Uterus (tissue), 4 donors: ENCODE results near the gene ACOX2. TPM values are rescaled to one million over a fixed set of nuclear protein-coding genes. Genes with fewer than 3 reads are reported as not detected.

Experiments used
- DNase-seq, 2 donors: peaks; one replicate each; pipeline ENCODE4 v3.0.0-alpha.2; 2019 to 2020
- H3K27ac ChIP-seq, 2 donors: fragments of 200-600 bp; sonication (generic); 1 replicate in 1 of 2; 2 replicates in 1 of 2; pipeline ENCODE4 v1.5.1; 2016 to 2018
- H3K27me3 ChIP-seq, 2 donors: fragments of 200-600 bp; sonication (generic); one replicate each; pipeline ENCODE4 v1.5.1; 2018 to 2019; ENCODE audit warnings: control low read depth in 1 of 2
- H3K36me3 ChIP-seq, 2 donors: fragments of 200-600 bp; sonication (generic); one replicate each; pipeline ENCODE4 v1.5.1; 2019; ENCODE audit warnings: control low read depth in 1 of 2
- H3K4me1 ChIP-seq, 2 donors: fragments of 200-600 bp; sonication (generic); one replicate each; pipeline ENCODE4 v1.5.1; 2018 to 2019; ENCODE audit warnings: control low read depth in 1 of 2
- H3K4me3 ChIP-seq, 2 donors: fragments of 200-600 bp; sonication (generic); 1 replicate in 1 of 2; 2 replicates in 1 of 2; pipeline ENCODE4 v1.5.1; 2018 to 2019; ENCODE audit warnings: mild to moderate bottlenecking in 1 of 2
- H3K9me3 ChIP-seq, 2 donors: fragments of 200-600 bp; sonication (generic); one replicate each; pipeline ENCODE4 v1.5.1; 2019; ENCODE audit warnings: control low read depth in 1 of 2
- CTCF ChIP-seq, 4 experiments: fragments of 200-600 bp in 2 of 4; fragments of 450-650 bp in 2 of 4; sonication (generic) in 2 of 4; IDR thresholded peaks; one replicate each; pipeline ENCODE4 v1.5.1; 2016 to 2019; ENCODE audit warnings: antibody characterized with exemption in 4 of 4, mild to moderate bottlenecking in 2 of 4, moderate library complexity in 1 of 4
- POLR2A ChIP-seq, 2 donors: fragments of 450-650 bp; IDR thresholded peaks; one replicate each; pipeline ENCODE4 v1.6.1; 2016; ENCODE audit warnings: antibody characterized with exemption in 2 of 2, mild to moderate bottlenecking in 1 of 2, moderate library complexity in 1 of 2
- intact Hi-C: fragments of 100-400 bp; cut with DNase I; formaldehyde crosslinking; loops from one replicate; pipeline ENCODE4 v1.15.1; 2023; ENCODE audit warnings: low total_unique reads
- total RNA-seq, 4 donors: library from RNA; depleted of rRNA in 3 of 4; stranded (reverse); fragments of >200 nt in 3 of 4; gene quantifications; one replicate each; pipeline versions ENCODE4 v1.1.0 to v1.2.4, GENCODE V29; 2014 to 2023
- donor health status: DM: yes; HTN: yes; CAD: no.

The ACOX2 gene
- total RNA-seq, 4 donors from 2014 or later, result 10.3 to 33.7 (median 23.6) TPM

- Histone ChIP-seq H3K27ac (no peak overlapping the region), H3K4me1 (no peaks in the 10 kb centered on the region), H3K4me3 (no peak overlapping the region), H3K36me3 (no peaks in the 10 kb centered on the region), H3K27me3 (no peaks in the 10 kb centered on the region), H3K9me3 (no peaks in the 10 kb centered on the region)
- no peak for DNase-seq
- intact Hi-C loops, result no loop called here
- no peak for TF ChIP-seq POLR2A (IDR thresholded peaks at IDR 0.05)
- no peak for TF ChIP-seq CTCF (IDR thresholded peaks at IDR 0.05)
Measured at GRCh38 chr3:58572013-58572633, 35.1 kb upstream of the ACOX2 start.

DNA sequence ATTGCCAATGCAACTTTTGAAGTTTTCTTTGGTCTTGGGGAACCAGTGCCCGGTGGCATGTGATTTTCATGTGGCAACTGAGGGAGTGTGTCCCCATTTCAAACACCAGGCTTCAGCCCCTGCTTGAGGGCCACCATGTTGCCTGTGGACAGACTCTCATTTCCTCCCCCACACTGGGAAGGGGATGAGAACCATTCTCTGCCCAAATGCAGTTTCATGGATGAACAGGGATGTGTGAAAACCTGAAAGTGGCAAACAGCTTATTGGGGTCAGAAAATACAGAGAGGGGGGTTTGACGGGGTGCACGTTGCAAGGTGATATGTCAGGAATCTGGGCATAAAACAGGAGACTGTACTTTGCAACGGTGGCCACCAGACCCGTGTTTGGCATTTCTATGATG, 33.9 kb upstream of the ACOX2 start:
- intact Hi-C loops, result no loop called here
- no peaks in the 10 kb centered on the region for H3K9me3 ChIP-seq
- no peak for DNase-seq
- H3K4me1 ChIP-seq, result no peaks in the 10 kb centered on the region
- no peaks in the 10 kb centered on the region for H3K36me3 ChIP-seq
- no peak overlapping the region for H3K27ac ChIP-seq
- H3K4me3 ChIP-seq, result no peak overlapping the region
- H3K27me3 ChIP-seq, result no peaks in the 10 kb centered on the region
- TF ChIP-seq CTCF (IDR thresholded peaks at IDR 0.05), result no peak
- no peak for TF ChIP-seq POLR2A (IDR thresholded peaks at IDR 0.05)

DNA sequence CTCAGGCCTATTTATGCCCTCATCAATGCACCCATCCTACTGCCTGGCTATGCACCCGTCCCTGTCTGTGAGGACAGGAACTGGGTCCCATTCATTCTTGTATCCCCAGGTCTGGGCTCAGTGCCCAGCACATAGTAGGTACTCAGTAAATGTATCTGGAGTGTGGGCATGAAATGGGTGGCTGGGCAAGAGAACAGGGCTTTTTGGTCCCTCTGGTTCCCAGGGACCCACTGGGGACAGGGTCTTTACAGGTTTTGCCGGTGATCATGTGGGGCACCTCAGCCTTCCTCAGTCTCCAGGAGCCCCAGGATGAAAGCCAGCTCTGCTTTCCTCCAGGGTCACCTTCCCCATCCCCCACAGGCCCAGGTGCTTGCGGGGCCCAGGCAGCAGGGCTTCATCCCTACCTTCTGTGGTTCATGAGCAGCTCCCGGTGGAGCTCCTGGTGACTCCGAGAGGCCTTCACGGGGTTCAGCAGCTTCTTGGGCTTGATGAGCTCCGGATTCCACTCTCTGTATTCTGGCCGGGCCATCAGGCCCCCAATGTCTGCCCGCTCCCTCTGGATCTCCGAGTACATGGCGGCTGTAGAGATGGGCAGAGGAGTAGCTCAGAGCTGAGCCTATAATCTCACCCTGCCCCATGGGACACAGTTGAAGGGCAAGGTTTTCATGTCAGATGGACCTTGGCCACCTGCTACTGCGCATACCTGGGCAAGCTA, 32.5 kb upstream of the ACOX2 start:
- intact Hi-C loops, result loop anchor here (10.0 kb wide), 1 partner anchor 65 kb away; no protein-coding TSS in a partner anchor
- Histone ChIP-seq H3K27ac (no peak overlapping the region), H3K27me3 (no peaks in the 10 kb centered on the region), H3K4me1 (no peaks in the 10 kb centered on the region), H3K9me3 (no peaks in the 10 kb centered on the region), H3K36me3 (no peaks in the 10 kb centered on the region), H3K4me3 (no peak overlapping the region)
- no peak for DNase-seq
- no peak for TF ChIP-seq POLR2A (IDR thresholded peaks at IDR 0.05)
- TF ChIP-seq CTCF (IDR thresholded peaks at IDR 0.05), result no peak

- H3K9me3 ChIP-seq, result no peaks in the 10 kb centered on the region
- H3K27ac ChIP-seq, result no peak overlapping the region
- peak; percentile 68 to 71 for DNase-seq
- intact Hi-C loops, result loop anchor here (10.0 kb wide), 1 partner anchor 66 kb away; no protein-coding TSS in a partner anchor
- TF ChIP-seq CTCF (IDR thresholded peaks at IDR 0.05) (peak; percentile 80 to 88 (median 84)), POLR2A (IDR thresholded peaks at IDR 0.05) (no peak)
- no peaks in the 10 kb centered on the region for H3K4me1 ChIP-seq
- H3K4me3 ChIP-seq, result no peak overlapping the region
- H3K36me3 ChIP-seq, result no peaks in the 10 kb centered on the region
- no peaks in the 10 kb centered on the region for H3K27me3 ChIP-seq
Measured at GRCh38 chr3:58568572-58569286, 31.7 kb upstream of the ACOX2 start.

- no peak overlapping the region for H3K27ac ChIP-seq
- no peaks in the 10 kb centered on the region for H3K27me3 ChIP-seq
- H3K9me3 ChIP-seq, result no peaks in the 10 kb centered on the region
- intact Hi-C loops, result loop anchor here (10.0 kb wide), 1 partner anchor 68 kb away; no protein-coding TSS in a partner anchor
- no peak overlapping the region for H3K4me3 ChIP-seq
- no peaks in the 10 kb centered on the region for H3K4me1 ChIP-seq
- TF ChIP-seq POLR2A (IDR thresholded peaks at IDR 0.05) (no peak), CTCF (IDR thresholded peaks at IDR 0.05) (no peak)
- H3K36me3 ChIP-seq, result no peaks in the 10 kb centered on the region
- no peak for DNase-seq
Measured at GRCh38 chr3:58567251-58567515, 30.2 kb upstream of the ACOX2 start.
